HEK293T (cell line): ENCODE measurements around the gene ZSCAN4.

Experiments
- CTCF ChIA-PET: fragments of 350-600 bp; formaldehyde crosslinking; extraction: SDS; loops from one replicate; lab custom pipeline; 2021; ENCODE audit warnings: antibody characterized with exemption, inconsistent platforms; lab: Yijun Ruan, JAX
- POLR2A ChIA-PET: fragments of 350-600 bp; formaldehyde crosslinking; extraction: SDS; loops from one replicate; lab custom pipeline; 2020; ENCODE audit warnings: antibody characterized with exemption, inconsistent platforms; lab: Yijun Ruan, JAX
- DNase-seq: peaks from one replicate; pipeline ENCODE4 v3.0.0; 2012; ENCODE audit warnings: mixed read lengths; ENCODE audit errors: extremely low spot score
- ARNT ChIP-seq: fragments of 450-650 bp; IDR thresholded peaks from 2 replicates; pipeline ENCODE4 v1.6.1; 2017; ENCODE audit warnings: mild to moderate bottlenecking
- BHLHE40 ChIP-seq: fragments of 450-650 bp; IDR thresholded peaks from 2 replicates; pipeline ENCODE4 v1.6.1; 2016; ENCODE audit warnings: mild to moderate bottlenecking, moderate library complexity, borderline replicate concordance
- CTBP1 ChIP-seq: fragments of 450-650 bp; IDR thresholded peaks from 2 replicates; pipeline ENCODE4 v1.6.1; 2016; ENCODE audit warnings: borderline replicate concordance
- ELF4 ChIP-seq: fragments of 450-650 bp; IDR thresholded peaks from 2 replicates; pipeline ENCODE4 v1.6.1; 2017; ENCODE audit warnings: antibody characterized with exemption
- FOXA1 ChIP-seq: fragments of 450-650 bp; IDR thresholded peaks from 2 replicates; pipeline ENCODE4 v1.6.1; 2016; ENCODE audit warnings: mild to moderate bottlenecking
- FOXK2 ChIP-seq: fragments of 450-650 bp; IDR thresholded peaks from 2 replicates; pipeline ENCODE4 v1.6.1; 2016; ENCODE audit warnings: mild to moderate bottlenecking
- FOXM1 ChIP-seq: fragments of 450-650 bp; IDR thresholded peaks from 2 replicates; pipeline ENCODE4 v1.6.1; 2017; ENCODE audit warnings: mild to moderate bottlenecking, borderline replicate concordance
- HDGF ChIP-seq: fragments of 450-650 bp; IDR thresholded peaks from 2 replicates; pipeline ENCODE4 v1.6.1; 2017; ENCODE audit warnings: antibody characterized with exemption, borderline replicate concordance
- L3MBTL2 ChIP-seq: fragments of 450-650 bp; conservative IDR thresholded peaks from 2 replicates; pipeline ENCODE4 v1.6.1; 2016; ENCODE audit warnings: mild to moderate bottlenecking
- LEF1 ChIP-seq: fragments of 450-650 bp; IDR thresholded peaks from 2 replicates; pipeline ENCODE4 v1.6.1; 2017; ENCODE audit warnings: mild to moderate bottlenecking, borderline replicate concordance
- NFRKB ChIP-seq: fragments of 450-650 bp; IDR thresholded peaks from 2 replicates; pipeline ENCODE4 v1.6.1; 2016; ENCODE audit warnings: mild to moderate bottlenecking, moderate library complexity
- SP1 ChIP-seq: fragments of 450-650 bp; IDR thresholded peaks from 2 replicates; pipeline ENCODE4 v1.6.1; 2017
- SUZ12 ChIP-seq: fragments of 450-650 bp; IDR thresholded peaks from 2 replicates; pipeline ENCODE4 v1.6.1; 2016; ENCODE audit warnings: mild to moderate bottlenecking
- TARDBP ChIP-seq: fragments of 450-650 bp; IDR thresholded peaks from 2 replicates; pipeline ENCODE4 v1.6.1; 2016
- ZNF384 ChIP-seq: fragments of 450-650 bp; IDR thresholded peaks from 2 replicates; pipeline ENCODE4 v1.6.1; 2016
- TF ChIP-seq, protein P1 (sequence below): fragments of 450-650 bp; IDR thresholded peaks from 2 replicates; pipeline ENCODE4 v1.6.1; 2016

Gene ZSCAN4

DNA sequence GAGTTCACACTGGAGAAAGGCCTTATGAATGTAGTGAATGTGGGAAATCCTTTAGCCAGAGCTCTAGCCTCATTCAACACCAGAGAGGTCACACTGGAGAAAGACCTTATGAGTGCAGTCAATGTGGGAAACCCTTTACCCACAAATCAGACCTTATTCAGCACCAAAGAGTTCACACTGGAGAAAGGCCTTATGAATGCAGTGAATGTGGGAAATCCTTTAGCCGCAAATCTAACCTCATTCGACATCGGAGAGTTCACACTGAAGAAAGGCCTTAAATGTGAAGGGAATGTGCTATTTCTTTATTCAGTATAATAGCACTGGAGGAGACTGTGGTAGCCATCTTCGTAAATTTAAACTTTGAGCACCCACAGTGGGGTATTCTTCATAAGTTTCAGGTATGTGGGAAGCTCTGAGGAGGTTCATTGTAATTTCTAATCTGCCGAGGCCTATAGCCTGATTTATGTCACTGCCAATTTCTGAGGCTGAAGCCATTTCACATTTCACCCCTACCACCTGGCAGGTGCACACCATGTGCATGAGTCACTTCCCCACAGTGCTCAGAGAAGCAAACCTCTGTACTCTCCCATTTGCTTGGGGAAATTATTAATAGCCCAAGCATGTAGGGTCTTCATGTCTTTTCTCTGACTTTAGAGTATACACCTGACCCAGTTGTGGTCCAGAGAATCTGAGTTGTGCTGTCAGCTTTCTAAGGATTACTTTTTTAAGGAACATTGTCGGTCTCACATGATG lies 19.5 kb downstream of the ZSCAN4 start:
- TF ChIP-seq LEF1 (no peak), ZNF384 (no peak), SUZ12 (no peak), ELF4 (no peak), FOXM1 (no peak), BHLHE40 (no peak), HDGF (no peak), FOXA1 (no peak), TARDBP (no peak), FOXK2 (no peak), NFRKB (no peak), SP1 (no peak), ARNT (no peak), L3MBTL2 (no peak), CTBP1 (no peak)
- TF ChIP-seq, protein P1, sequence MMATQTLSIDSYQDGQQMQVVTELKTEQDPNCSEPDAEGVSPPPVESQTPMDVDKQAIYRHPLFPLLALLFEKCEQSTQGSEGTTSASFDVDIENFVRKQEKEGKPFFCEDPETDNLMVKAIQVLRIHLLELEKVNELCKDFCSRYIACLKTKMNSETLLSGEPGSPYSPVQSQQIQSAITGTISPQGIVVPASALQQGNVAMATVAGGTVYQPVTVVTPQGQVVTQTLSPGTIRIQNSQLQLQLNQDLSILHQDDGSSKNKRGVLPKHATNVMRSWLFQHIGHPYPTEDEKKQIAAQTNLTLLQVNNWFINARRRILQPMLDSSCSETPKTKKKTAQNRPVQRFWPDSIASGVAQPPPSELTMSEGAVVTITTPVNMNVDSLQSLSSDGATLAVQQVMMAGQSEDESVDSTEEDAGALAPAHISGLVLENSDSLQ: no peak
- ChIA-PET CTCF (no interaction called here), POLR2A (no interaction called here)
- DNase-seq: no peak

DNA sequence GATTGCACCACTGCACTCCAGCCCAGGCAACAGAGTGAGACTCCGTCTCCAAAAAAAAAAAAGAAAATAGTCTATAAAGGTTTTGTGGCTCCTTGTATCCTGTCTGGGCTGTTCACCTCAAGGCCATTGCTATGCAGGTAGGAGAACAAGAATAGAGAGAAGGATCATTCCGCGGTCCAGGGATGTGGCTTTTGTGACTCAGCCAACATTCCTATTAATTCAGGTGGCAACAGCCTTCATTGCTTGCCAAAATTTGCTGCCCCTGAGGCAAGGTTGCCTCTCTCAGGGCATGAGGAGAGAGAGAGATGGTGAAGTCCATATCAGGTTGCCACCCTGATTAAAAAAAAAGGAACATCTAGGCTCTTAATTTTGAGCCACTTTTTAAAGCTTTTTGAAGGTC lies 21.0 kb downstream of the ZSCAN4 start:
- DNase-seq: no peak
- ChIA-PET POLR2A (interaction anchor here (1.2 kb wide), 1 partner anchor 8 kb away, joined by 3 read pairs; the partner anchor contains the start of gene ZNF551), CTCF (no interaction called here)
- TF ChIP-seq LEF1: no peak
- TF ChIP-seq NFRKB: no peak
- TF ChIP-seq ARNT: no peak
- TF ChIP-seq, protein P1: no peak
- TF ChIP-seq ZNF384: no peak
- no peak for TF ChIP-seq SUZ12
- no peak for TF ChIP-seq BHLHE40
- TF ChIP-seq HDGF: no peak
- TF ChIP-seq SP1: no peak
- no peak for TF ChIP-seq FOXM1
- no peak for TF ChIP-seq FOXK2
- no peak for TF ChIP-seq FOXA1
- TF ChIP-seq TARDBP: no peak
- no peak for TF ChIP-seq ELF4
- no peak for TF ChIP-seq L3MBTL2
- TF ChIP-seq CTBP1: no peak

DNA sequence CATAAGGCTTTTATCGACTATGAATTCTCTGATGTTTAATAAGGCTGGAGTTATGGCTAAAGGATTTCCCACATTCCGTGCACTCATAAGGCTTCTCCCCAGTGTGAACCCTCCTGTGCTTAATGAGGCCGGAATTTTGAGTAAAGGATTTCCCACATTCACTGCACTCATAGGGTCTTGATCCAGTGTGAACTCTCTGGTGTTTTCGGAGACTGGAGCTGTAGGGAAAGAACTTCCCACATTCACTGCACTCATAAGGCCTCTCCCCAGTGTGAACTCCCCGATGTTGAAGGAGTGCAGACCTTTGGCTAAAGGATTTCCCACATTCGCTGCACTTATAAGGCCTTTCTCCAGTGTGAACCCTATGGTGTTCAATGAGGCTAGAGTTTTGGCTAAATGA lies 32.9 kb downstream of the ZSCAN4 start:
- TF ChIP-seq FOXK2: no peak
- TF ChIP-seq ELF4: no peak
- TF ChIP-seq LEF1: no peak
- TF ChIP-seq BHLHE40: no peak
- no peak for TF ChIP-seq HDGF
- TF ChIP-seq SP1: no peak
- TF ChIP-seq, protein P1: no peak
- TF ChIP-seq L3MBTL2: no peak
- TF ChIP-seq FOXA1: no peak
- TF ChIP-seq ZNF384: no peak
- TF ChIP-seq ARNT: no peak
- no peak for TF ChIP-seq TARDBP
- no peak for TF ChIP-seq NFRKB
- TF ChIP-seq CTBP1: no peak
- TF ChIP-seq SUZ12: no peak
- TF ChIP-seq FOXM1: no peak
- DNase-seq: no peak
- CTCF ChIA-PET: no interaction called here
- POLR2A ChIA-PET: no interaction called here

DNA sequence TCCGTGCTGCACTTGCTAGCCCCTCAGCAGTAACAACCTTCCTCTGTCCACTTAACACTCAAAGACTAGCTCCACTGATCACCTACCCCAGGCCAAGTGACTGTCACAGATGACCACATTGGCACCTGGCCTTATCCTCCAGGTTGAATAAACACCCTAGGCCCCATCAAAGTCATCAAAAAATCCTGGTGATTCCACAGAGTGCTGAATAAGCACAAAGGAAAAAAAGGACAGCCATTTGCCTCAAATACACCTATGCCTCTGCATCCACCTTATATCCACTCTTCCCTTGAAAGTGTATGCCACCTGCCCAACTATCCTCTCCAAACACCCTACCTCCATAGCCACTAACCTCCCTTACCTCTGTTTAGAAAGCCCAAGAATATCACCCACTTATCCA lies 37.6 kb downstream of the ZSCAN4 start:
- no peak for DNase-seq
- CTCF ChIA-PET: no interaction called here
- POLR2A ChIA-PET: no interaction called here
- TF ChIP-seq NFRKB: no peak
- no peak for TF ChIP-seq ELF4
- TF ChIP-seq BHLHE40: no peak
- no peak for TF ChIP-seq SP1
- no peak for TF ChIP-seq HDGF
- TF ChIP-seq SUZ12: no peak
- TF ChIP-seq CTBP1: no peak
- no peak for TF ChIP-seq L3MBTL2
- TF ChIP-seq TARDBP: no peak
- TF ChIP-seq LEF1: no peak
- no peak for TF ChIP-seq FOXA1
- no peak for TF ChIP-seq ARNT

DNA sequence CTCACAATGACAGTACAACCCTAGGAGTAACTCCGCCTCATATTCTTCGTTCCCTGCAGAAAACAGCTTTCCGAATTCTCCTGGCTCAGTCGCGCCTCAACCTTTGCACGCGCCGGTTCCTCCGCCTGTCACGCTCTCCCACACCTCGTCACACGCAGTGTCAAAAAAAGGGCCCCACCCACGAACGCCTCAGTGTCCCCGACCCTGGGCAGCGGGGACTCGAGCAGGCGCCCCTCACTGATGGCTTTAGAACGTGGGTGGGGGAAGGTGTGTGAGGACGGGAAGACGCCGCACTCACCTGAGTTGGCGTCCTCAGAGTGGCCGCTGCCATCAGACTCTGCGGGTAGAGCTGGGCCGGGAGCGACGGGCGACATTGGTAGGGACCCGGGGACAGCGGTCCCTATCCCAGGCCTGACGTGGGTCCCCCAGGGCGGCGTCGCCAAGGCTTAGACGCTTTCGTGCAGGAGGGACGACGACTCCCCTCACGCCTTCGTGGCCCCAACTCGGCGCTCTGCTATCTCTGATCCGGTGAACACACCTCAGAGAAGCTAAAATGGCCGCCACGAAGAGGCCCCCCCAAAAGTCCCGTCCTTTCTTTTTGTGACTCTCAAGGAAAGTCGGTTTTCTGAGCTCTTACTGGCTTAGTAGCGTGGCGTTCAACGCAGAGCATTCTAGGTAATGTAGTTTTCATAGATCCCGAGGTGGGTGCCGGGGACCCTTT lies 40.1 kb downstream of the ZSCAN4 start, which contains the start of gene ZNF154:
ZNF154 (minus strand) TSS at position 564 of the 721 bp plus-strand sequence; CDS start at position 331, 233 bp downstream.
- CTCF ChIA-PET: no interaction called here
- POLR2A ChIA-PET: no interaction called here
- no peak for DNase-seq
- TF ChIP-seq ELF4 (no peak), BHLHE40 (no peak)
